Mesendoderm (in vitro differentiated cells): ENCODE measurements around the gene CERS2.

ENCODE experiments used
- DNase-seq: peaks from one replicate; pipeline ENCODE4 v3.0.0; 2013
- H2AK5ac ChIP-seq: 2 replicates; pipeline ENCODE4 v1.6.1; 2013; ENCODE audit warnings: low read length, inconsistent platforms
- H2BK120ac ChIP-seq: 2 replicates; pipeline ENCODE4 v1.6.1; 2013; ENCODE audit warnings: low read depth, mild to moderate bottlenecking, low read length, moderate library complexity, mixed read lengths
- H2BK15ac ChIP-seq: replicated peaks from 2 replicates; pipeline ENCODE4 v1.6.1; 2013; ENCODE audit warnings: low read depth, mild to moderate bottlenecking, moderate library complexity
- H2BK5ac ChIP-seq: 2 replicates; pipeline ENCODE4 v1.6.1; 2013; ENCODE audit warnings: low read length, inconsistent platforms
- H3K18ac ChIP-seq: 2 replicates; pipeline ENCODE4 v1.6.1; 2013; ENCODE audit warnings: mild to moderate bottlenecking, low read length, mixed read lengths
- H3K23ac ChIP-seq: one replicate; pipeline ENCODE4 v1.6.1; 2013; ENCODE audit warnings: low read length
- H3K27ac ChIP-seq: 2 replicates; pipeline ENCODE4 v1.5.1; 2013; ENCODE audit warnings: low read depth, mild to moderate bottlenecking, inconsistent platforms, low read length, moderate library complexity
- H3K27me3 ChIP-seq: 2 replicates; pipeline ENCODE4 v1.6.1; 2013; ENCODE audit warnings: low read length, control low read depth, mild to moderate bottlenecking, inconsistent platforms; ENCODE audit not compliant: insufficient read depth, poor library complexity
- H3K36me3 ChIP-seq: 2 replicates; pipeline ENCODE4 v1.6.1; 2013; ENCODE audit warnings: low read length, inconsistent platforms; ENCODE audit not compliant: control insufficient read depth, insufficient read depth
- H3K4ac ChIP-seq: one replicate; pipeline ENCODE4 v1.6.1; 2013; ENCODE audit warnings: low read depth, mild to moderate bottlenecking, low read length, moderate library complexity
- H3K4me1 ChIP-seq: 2 replicates; pipeline ENCODE4 v1.6.1; 2013; ENCODE audit warnings: low read depth, low read length, inconsistent platforms; ENCODE audit not compliant: control insufficient read depth
- H3K4me2 ChIP-seq: 2 replicates; pipeline ENCODE4 v1.6.1; 2013; ENCODE audit warnings: low read length
- H3K4me3 ChIP-seq: 2 replicates; pipeline ENCODE4 v1.5.1; 2013; ENCODE audit warnings: mild to moderate bottlenecking, low read length
- H3K56ac ChIP-seq: one replicate; pipeline ENCODE4 v1.6.1; 2013; ENCODE audit warnings: low read length
- H3K79me1 ChIP-seq: 2 replicates; pipeline ENCODE4 v1.6.1; 2013; ENCODE audit warnings: low read length, inconsistent platforms
- H3K79me2 ChIP-seq: 2 replicates; pipeline ENCODE4 v1.6.1; 2013; ENCODE audit warnings: mild to moderate bottlenecking, low read length; ENCODE audit not compliant: control insufficient read depth, insufficient read depth
- H3K9ac ChIP-seq: 2 replicates; pipeline ENCODE4 v1.6.1; 2013; ENCODE audit warnings: low read length, inconsistent platforms
- H4K5ac ChIP-seq: one replicate; pipeline ENCODE4 v1.6.1; 2013; ENCODE audit warnings: low read length
- H4K8ac ChIP-seq: one replicate; pipeline ENCODE4 v1.6.1; 2013; ENCODE audit warnings: low read depth, mild to moderate bottlenecking, control low read depth, low read length, moderate library complexity
- WGBS: extraction: QIAGEN DNeasy Blood & Tissue Kit; methylation state at CpG from one replicate; pipeline ENCODE4 v1.1.7; 2013; ENCODE audit warnings: low lambda C conversion rate, missing lambda C conversion rate; ENCODE audit not compliant: insufficient coverage; ENCODE audit errors: extremely low coverage; 5-methylcytosine and 5-hydroxymethylcytosine counted together

Gene CERS2

GRCh38 chr1:151005729-151006319 lies 31.2 kb upstream of the CERS2 start:
- WGBS: no CpG with 5 or more reads among the region's 4 CpGs
- peak overlapping the region; percentile 68 for H3K4me2 ChIP-seq
- H3K79me1 ChIP-seq: peaks cover 2% of the 10 kb centered on the region
- no peak overlapping the region for H3K4ac ChIP-seq
- no peak overlapping the region for H2BK15ac ChIP-seq
- H3K79me2 ChIP-seq: no peaks in the 10 kb centered on the region
- no peak overlapping the region for H3K4me3 ChIP-seq
- peak overlapping the region; percentile 39 for H4K5ac ChIP-seq
- H3K4me1 ChIP-seq: peaks cover 7% of the 10 kb centered on the region
- peak overlapping the region; percentile 69 for H3K9ac ChIP-seq
- H2BK5ac ChIP-seq: no peak overlapping the region
- no peak overlapping the region for H4K8ac ChIP-seq
- H3K18ac ChIP-seq: no peak overlapping the region
- H3K36me3 ChIP-seq: no peaks in the 10 kb centered on the region
- no peak overlapping the region for H3K27ac ChIP-seq
- H2AK5ac ChIP-seq: no peak overlapping the region
- no peaks in the 10 kb centered on the region for H3K27me3 ChIP-seq
- H3K23ac ChIP-seq: no peak overlapping the region
- no peak for DNase-seq
- peak overlapping the region; percentile 87 for H3K56ac ChIP-seq
- H2BK120ac ChIP-seq: no peak overlapping the region

GRCh38 chr1:151003180-151003579 lies 28.5 kb upstream of the CERS2 start:
- Histone ChIP-seq H4K5ac (no peak overlapping the region), H3K4me2 (no peak overlapping the region), H3K4ac (no peak overlapping the region), H4K8ac (no peak overlapping the region), H3K9ac (no peak overlapping the region), H3K27ac (no peak overlapping the region), H2BK120ac (no peak overlapping the region), H3K36me3 (no peaks in the 10 kb centered on the region), H2BK15ac (no peak overlapping the region), H3K4me3 (no peak overlapping the region), H3K79me2 (no peaks in the 10 kb centered on the region), H3K4me1 (peaks cover 7% of the 10 kb centered on the region), H3K18ac (no peak overlapping the region), H3K56ac (no peak overlapping the region), H2AK5ac (no peak overlapping the region), H2BK5ac (no peak overlapping the region), H3K27me3 (no peaks in the 10 kb centered on the region), H3K23ac (no peak overlapping the region), H3K79me1 (no peaks in the 10 kb centered on the region)
- no peak for DNase-seq

GRCh38 chr1:151002611-151003010 lies 28.0 kb upstream of the CERS2 start:
- no peak for DNase-seq
- no peak overlapping the region for H3K4ac ChIP-seq
- no peak overlapping the region for H2BK5ac ChIP-seq
- no peak overlapping the region for H2BK15ac ChIP-seq
- no peak overlapping the region for H3K9ac ChIP-seq
- no peak overlapping the region for H3K56ac ChIP-seq
- peaks cover 7% of the 10 kb centered on the region for H3K4me1 ChIP-seq
- no peaks in the 10 kb centered on the region for H3K79me1 ChIP-seq
- no peak overlapping the region for H3K4me3 ChIP-seq
- no peak overlapping the region for H3K18ac ChIP-seq
- no peaks in the 10 kb centered on the region for H3K36me3 ChIP-seq
- no peak overlapping the region for H4K5ac ChIP-seq
- no peak overlapping the region for H3K27ac ChIP-seq
- H2BK120ac ChIP-seq: no peak overlapping the region
- no peaks in the 10 kb centered on the region for H3K79me2 ChIP-seq
- no peak overlapping the region for H2AK5ac ChIP-seq
- no peak overlapping the region for H3K23ac ChIP-seq
- no peak overlapping the region for H4K8ac ChIP-seq
- H3K4me2 ChIP-seq: no peak overlapping the region
- WGBS: no CpG with 5 or more reads among the region's 2 CpGs
- H3K27me3 ChIP-seq: no peaks in the 10 kb centered on the region

GRCh38 chr1:151002051-151002450 lies 27.4 kb upstream of the CERS2 start:
- Histone ChIP-seq H3K36me3 (no peaks in the 10 kb centered on the region), H3K27ac (no peak overlapping the region), H2BK5ac (no peak overlapping the region), H3K56ac (no peak overlapping the region), H2BK15ac (no peak overlapping the region), H3K23ac (no peak overlapping the region), H3K9ac (no peak overlapping the region), H3K79me1 (no peaks in the 10 kb centered on the region), H3K4me2 (no peak overlapping the region), H2AK5ac (no peak overlapping the region), H2BK120ac (no peak overlapping the region), H3K18ac (no peak overlapping the region), H3K4me1 (peaks cover 7% of the 10 kb centered on the region), H4K8ac (no peak overlapping the region), H4K5ac (no peak overlapping the region), H3K4ac (no peak overlapping the region), H3K79me2 (no peaks in the 10 kb centered on the region), H3K4me3 (no peak overlapping the region), H3K27me3 (no peaks in the 10 kb centered on the region)
- no peak for DNase-seq
- no CpG with 5 or more reads among the region's 3 CpGs for WGBS

GRCh38 chr1:151001602-151002001 lies 27.0 kb upstream of the CERS2 start:
- H3K18ac ChIP-seq: no peak overlapping the region
- no CpG with 5 or more reads among the region's 4 CpGs for WGBS

GRCh38 chr1:151000408-151000807 lies 25.8 kb upstream of the CERS2 start:
- Histone ChIP-seq H4K8ac (no peak overlapping the region), H4K5ac (no peak overlapping the region), H3K18ac (no peak overlapping the region), H3K36me3 (no peaks in the 10 kb centered on the region), H3K79me2 (no peaks in the 10 kb centered on the region), H3K4ac (no peak overlapping the region), H3K56ac (no peak overlapping the region), H2BK120ac (no peak overlapping the region), H3K9ac (no peak overlapping the region), H3K27ac (no peak overlapping the region), H3K4me2 (no peak overlapping the region), H2BK15ac (no peak overlapping the region), H3K23ac (no peak overlapping the region), H3K27me3 (no peaks in the 10 kb centered on the region), H3K4me1 (no peaks in the 10 kb centered on the region), H3K4me3 (no peak overlapping the region), H2BK5ac (no peak overlapping the region), H3K79me1 (no peaks in the 10 kb centered on the region), H2AK5ac (no peak overlapping the region)
- no CpG with 5 or more reads among the region's 3 CpGs for WGBS
- no peak for DNase-seq

More at GRCh38 chr1:151001602-151002001, 27.0 kb upstream of the CERS2 start:
- H2BK15ac ChIP-seq: no peak overlapping the region
- H3K56ac ChIP-seq: no peak overlapping the region
- no peaks in the 10 kb centered on the region for H3K36me3 ChIP-seq
- H3K27me3 ChIP-seq: no peaks in the 10 kb centered on the region
- H2BK5ac ChIP-seq: no peak overlapping the region
- no peak overlapping the region for H2AK5ac ChIP-seq
- H3K4me2 ChIP-seq: no peak overlapping the region
- no peak overlapping the region for H4K8ac ChIP-seq
- no peak overlapping the region for H2BK120ac ChIP-seq
- peaks cover 7% of the 10 kb centered on the region for H3K4me1 ChIP-seq
- no peak overlapping the region for H3K27ac ChIP-seq
- no peak overlapping the region for H3K23ac ChIP-seq
- no peak overlapping the region for H3K4ac ChIP-seq
- H4K5ac ChIP-seq: no peak overlapping the region
- H3K4me3 ChIP-seq: no peak overlapping the region
- no peak for DNase-seq
- no peaks in the 10 kb centered on the region for H3K79me2 ChIP-seq
- no peak overlapping the region for H3K9ac ChIP-seq
- no peaks in the 10 kb centered on the region for H3K79me1 ChIP-seq
